ENCODE results near the gene BCL2L15. TPM values are rescaled to one million over a fixed set of nuclear protein-coding genes. Genes with fewer than 3 reads are reported as not detected.

Gene BCL2L15
- total RNA-seq, 1 donor from 2014 or later: not detected

GRCh38 chr1:113881661-113882060, 5.7 kb downstream of the BCL2L15 start:
- no peak for DNase-seq (ENCODE audit: missing footprints)
- ATAC-seq: no peak
- intact Hi-C loops (cut with DNase I): no loop called here

- ATAC-seq (no peak), DNase-seq (ENCODE audit: missing footprints) (no peak)
- intact Hi-C loops (cut with DNase I): no loop called here
Measured at GRCh38 chr1:113879739-113880038, 7.7 kb downstream of the BCL2L15 start.

GRCh38 chr1:113876176-113876575, 11.2 kb downstream of the BCL2L15 start:
- intact Hi-C loops (cut with DNase I): no loop called here
- ATAC-seq: no peak
- DNase-seq (ENCODE audit: missing footprints): no peak

- intact Hi-C loops (cut with DNase I): no loop called here
- no peak for DNase-seq (ENCODE audit: missing footprints)
- ATAC-seq: no peak
Measured at GRCh38 chr1:113875714-113876113, 11.7 kb downstream of the BCL2L15 start.

GRCh38 chr1:113874012-113874879, 13.1 kb downstream of the BCL2L15 start:
- DNase-seq (ENCODE audit: missing footprints) (no peak), ATAC-seq (no peak)
- intact Hi-C loops (cut with DNase I): no loop called here

GRCh38 chr1:113872219-113872935, 15.0 kb downstream of the BCL2L15 start:
- DNase-seq (ENCODE audit: missing footprints): no peak
- ATAC-seq: no peak
- intact Hi-C loops (cut with DNase I): no loop called here

- peak; percentile 68 for ATAC-seq
- intact Hi-C loops (cut with DNase I): no loop called here
- DNase-seq (ENCODE audit: missing footprints): peak; percentile 75
Measured at GRCh38 chr1:113871597-113872113, 15.7 kb downstream of the BCL2L15 start, which contains the start of gene PTPN22. TSS of gene PTPN22 (minus strand) at chr1:113871712.

GRCh38 chr1:113870778-113871177, 16.6 kb downstream of the BCL2L15 start:
- intact Hi-C loops (cut with DNase I): no loop called here
- DNase-seq (ENCODE audit: missing footprints) (no peak), ATAC-seq (no peak)

- DNase-seq (ENCODE audit: missing footprints) (no peak), ATAC-seq (no peak)
- intact Hi-C loops (cut with DNase I): no loop called here
Measured at GRCh38 chr1:113868387-113869083, 18.8 kb downstream of the BCL2L15 start.

GRCh38 chr1:113861641-113862040, 25.7 kb downstream of the BCL2L15 start:
- ATAC-seq (no peak), DNase-seq (ENCODE audit: missing footprints) (no peak)
- intact Hi-C loops (cut with DNase I): no loop called here

GRCh38 chr1:113860891-113861290, 26.5 kb downstream of the BCL2L15 start:
- ATAC-seq (no peak), DNase-seq (ENCODE audit: missing footprints) (no peak)
- intact Hi-C loops (cut with DNase I): no loop called here

GRCh38 chr1:113859478-113860175, 27.8 kb downstream of the BCL2L15 start:
- intact Hi-C loops (cut with DNase I): no loop called here
- ATAC-seq: no peak

GRCh38 chr1:113858982-113859381, 28.4 kb downstream of the BCL2L15 start:
- DNase-seq (ENCODE audit: missing footprints): no peak
- intact Hi-C loops (cut with DNase I): no loop called here
- ATAC-seq: no peak

More at GRCh38 chr1:113859478-113860175, 27.8 kb downstream of the BCL2L15 start:
- DNase-seq (ENCODE audit: missing footprints): no peak

- ATAC-seq: no peak
- intact Hi-C loops (cut with DNase I): no loop called here
- no peak for DNase-seq (ENCODE audit: missing footprints)
Measured at GRCh38 chr1:113858418-113858817, 29.0 kb downstream of the BCL2L15 start.

GRCh38 chr1:113857776-113858175, 29.6 kb downstream of the BCL2L15 start:
- ATAC-seq (no peak), DNase-seq (ENCODE audit: missing footprints) (no peak)
- intact Hi-C loops (cut with DNase I): no loop called here

- ATAC-seq (no peak), DNase-seq (ENCODE audit: missing footprints) (no peak)
- intact Hi-C loops (cut with DNase I): no loop called here
Measured at GRCh38 chr1:113856401-113856790, 31.0 kb downstream of the BCL2L15 start.

GRCh38 chr1:113855630-113856400, 31.6 kb downstream of the BCL2L15 start:
- ATAC-seq (no peak), DNase-seq (ENCODE audit: missing footprints) (no peak)
- intact Hi-C loops (cut with DNase I): no loop called here

GRCh38 chr1:113854234-113854633, 33.1 kb downstream of the BCL2L15 start:
- intact Hi-C loops (cut with DNase I): no loop called here
- ATAC-seq (no peak), DNase-seq (ENCODE audit: missing footprints) (no peak)
